Endothelial cell of umbilical vein (primary cell): ENCODE results near the gene ST6GAL1.
"Not testable (repeated sequence)": the region's sequence is repeated elsewhere in the genome, so short reads cannot be mapped to it uniquely, and the experiment has no call there.

Source experiments
- CTCF ChIP-seq, 2 donors: IDR thresholded peaks; 1 replicate in 1 of 2; 2 replicates in 1 of 2; pipeline ENCODE4 v1.5.1; 2011; ENCODE audit warnings: low read length in 2 of 2, mild to moderate bottlenecking in 2 of 2, moderate library complexity in 2 of 2, control low read depth in 1 of 2, inconsistent platforms in 1 of 2, low read depth in 1 of 2; ENCODE audit not compliant: insufficient read depth in 1 of 2; ENCODE audit errors: extremely low read depth in 1 of 2
- EZH2 ChIP-seq: IDR thresholded peaks from 2 replicates; pipeline ENCODE4 v1.6.1; 2012; ENCODE audit warnings: borderline replicate concordance, low read depth, mild to moderate bottlenecking, moderate library complexity, low read length, inconsistent platforms; ENCODE audit not compliant: severe bottlenecking
- POLR2A ChIP-seq: IDR thresholded peaks from 2 replicates; pipeline ENCODE4 v1.6.1; 2012; ENCODE audit warnings: low read depth, mild to moderate bottlenecking, control low read depth, low read length

- TF ChIP-seq CTCF (IDR thresholded peaks at IDR 0.05; ENCODE audit: extremely low read depth in 1 of 2, insufficient read depth in 1 of 2, low read depth in 1 of 2, low read length in 2 of 2); POLR2A; EZH2: not testable (repeated sequence)
Observed at GRCh38 chr3:186967236-186967635, 36.9 kb downstream of the ST6GAL1 start.
